ENCODE measurements around the gene TTLL11. TPM values are rescaled to one million over a fixed set of nuclear protein-coding genes. Genes with fewer than 3 reads are reported as not detected.

TTLL11 gene
- total RNA-seq, 6 experiments from 2014 or later = 6.9 to 10.2 (median 8.3) TPM

GRCh38 chr9:122091682-122092592, 1.2 kb downstream of the TTLL11 start:
- H3K9me3 Mint-ChIP-seq = no peaks in the 10 kb centered on the region
- peaks cover 51% of the 10 kb centered on the region for H3K4me1 Mint-ChIP-seq (ENCODE audit: low read depth)
- DNase-seq = no peak
- H3K27me3 Mint-ChIP-seq (ENCODE audit: insufficient read depth) = peaks cover 2% of the 10 kb centered on the region; the same call in 1 of the 2 replicates
- TF ChIP-seq CTCF (IDR thresholded peaks at IDR 0.05) = no peak
- peak overlapping the region; percentile 95 for H3K4me3 Mint-ChIP-seq
- peak overlapping the region; percentile 66 for H3K27ac Mint-ChIP-seq
- no peaks in the 10 kb centered on the region for H3K36me3 Mint-ChIP-seq (ENCODE audit: low read depth)

GRCh38 chr9:122090981-122091380, 2.1 kb downstream of the TTLL11 start:
- Mint-ChIP-seq H3K4me3 (no peak overlapping the region), H3K4me1 (ENCODE audit: low read depth) (peaks cover 51% of the 10 kb centered on the region), H3K27me3 (ENCODE audit: insufficient read depth) (no peaks in the 10 kb centered on the region; the same call in 1 of the 2 replicates), H3K9me3 (no peaks in the 10 kb centered on the region), H3K27ac (no peak overlapping the region), H3K36me3 (ENCODE audit: low read depth) (no peaks in the 10 kb centered on the region)
- TF ChIP-seq CTCF (IDR thresholded peaks at IDR 0.05) = no peak
- no peak for DNase-seq

GRCh38 chr9:122090287-122090883, 2.7 kb downstream of the TTLL11 start:
- no peaks in the 10 kb centered on the region for H3K9me3 Mint-ChIP-seq
- H3K27ac Mint-ChIP-seq = peak overlapping the region; percentile 35; the same call in 1 of the 2 replicates
- H3K27me3 Mint-ChIP-seq (ENCODE audit: insufficient read depth) = no peaks in the 10 kb centered on the region; the same call in 1 of the 2 replicates
- H3K4me1 Mint-ChIP-seq (ENCODE audit: low read depth) = peaks cover 50% of the 10 kb centered on the region
- H3K36me3 Mint-ChIP-seq (ENCODE audit: low read depth) = no peaks in the 10 kb centered on the region
- TF ChIP-seq CTCF (IDR thresholded peaks at IDR 0.05) = no peak
- DNase-seq = no peak
- no peak overlapping the region for H3K4me3 Mint-ChIP-seq

GRCh38 chr9:122088880-122089706, 4.0 kb downstream of the TTLL11 start:
- TF ChIP-seq CTCF (IDR thresholded peaks at IDR 0.05) = no peak
- peaks cover 41% of the 10 kb centered on the region for H3K4me1 Mint-ChIP-seq (ENCODE audit: low read depth)
- H3K9me3 Mint-ChIP-seq = no peaks in the 10 kb centered on the region
- H3K27me3 Mint-ChIP-seq (ENCODE audit: insufficient read depth) = no peaks in the 10 kb centered on the region
- H3K36me3 Mint-ChIP-seq (ENCODE audit: low read depth) = no peaks in the 10 kb centered on the region
- no peak overlapping the region for H3K4me3 Mint-ChIP-seq
- no peak overlapping the region for H3K27ac Mint-ChIP-seq
- no peak for DNase-seq

GRCh38 chr9:122087406-122088200, 5.5 kb downstream of the TTLL11 start:
- TF ChIP-seq CTCF (IDR thresholded peaks at IDR 0.05) = no peak
- no peaks in the 10 kb centered on the region for H3K36me3 Mint-ChIP-seq (ENCODE audit: low read depth)

More at GRCh38 chr9:122087406-122088200, 5.5 kb downstream of the TTLL11 start:
- no peaks in the 10 kb centered on the region for H3K27me3 Mint-ChIP-seq (ENCODE audit: insufficient read depth)
- DNase-seq = peak; percentile 47
- H3K9me3 Mint-ChIP-seq = no peaks in the 10 kb centered on the region
- H3K27ac Mint-ChIP-seq = peak overlapping the region; percentile 39; the same call in 1 of the 2 replicates
- H3K4me1 Mint-ChIP-seq (ENCODE audit: low read depth) = peaks cover 41% of the 10 kb centered on the region
- no peak overlapping the region for H3K4me3 Mint-ChIP-seq
